H1 (cell line): Measurements from ENCODE around the gene GBF1. TPM values are rescaled to one million over a fixed set of nuclear protein-coding genes. Genes with fewer than 3 reads are reported as not detected.

Source experiments
- CTCF ChIA-PET: fragments of 300-600 bp; sonication (Branson Sonifier 250); formaldehyde crosslinking; loops from one replicate; lab custom pipeline; 2021; ENCODE audit not compliant: partially characterized antibody; lab: Charles Lee
- POLR2A ChIA-PET: fragments of 300-600 bp; sonication (Branson Sonifier 250); formaldehyde crosslinking; loops from one replicate; lab custom pipeline; 2021; ENCODE audit warnings: inconsistent platforms; ENCODE audit not compliant: partially characterized antibody; lab: Charles Lee
- DNase-seq, 2 experiments: peaks; one replicate each; pipeline versions ENCODE4 v3.0.0 to v3.0.0-alpha.2; 2010 to 2022; ENCODE audit warnings: low spot score in 2 of 2, low read depth in 1 of 2, mixed read lengths in 1 of 2
- FAIRE-seq: peaks from 2 replicates; lab custom pipeline; 2011; peaks lifted over from hg19 to GRCh38; lab: Jason Lieb, UNC
- H2AFZ ChIP-seq: 2 replicates; pipeline ENCODE4 v1.8.1; 2012; ENCODE audit warnings: low read length, inconsistent platforms
- H2AK5ac ChIP-seq: 2 replicates; pipeline ENCODE4 v1.6.1; 2013; ENCODE audit warnings: low read depth, low read length
- H2BK120ac ChIP-seq: replicated peaks from 2 replicates; pipeline ENCODE3; 2013; ENCODE audit warnings: low read depth, low read length, inconsistent platforms
- H2BK12ac ChIP-seq: 2 replicates; pipeline ENCODE4 v1.6.1; 2013; ENCODE audit warnings: low read depth, low read length
- H2BK15ac ChIP-seq: 2 replicates; pipeline ENCODE4 v1.6.1; 2013; ENCODE audit warnings: low read length
- H2BK20ac ChIP-seq: 2 replicates; pipeline ENCODE4 v1.6.1; 2013; ENCODE audit warnings: low read length
- H2BK5ac ChIP-seq: 2 replicates; pipeline ENCODE4 v1.6.1; 2013; ENCODE audit warnings: low read depth, low read length
- H3K14ac ChIP-seq: 2 replicates; pipeline ENCODE4 v1.6.1; 2013; ENCODE audit warnings: inconsistent platforms; ENCODE audit not compliant: insufficient read length
- H3K18ac ChIP-seq: 2 replicates; pipeline ENCODE4 v1.6.1; 2013; ENCODE audit warnings: low read length; ENCODE audit errors: extremely low read depth
- H3K23ac ChIP-seq: 2 replicates; pipeline ENCODE4 v1.6.1; 2013; ENCODE audit warnings: inconsistent platforms; ENCODE audit not compliant: insufficient read length
- H3K23me2 ChIP-seq: 2 replicates; pipeline ENCODE4 v1.6.1; 2013; ENCODE audit warnings: low read depth, low read length
- H3K27ac ChIP-seq: 2 replicates; pipeline ENCODE4 v1.6.1; 2011; ENCODE audit warnings: low read depth, low read length, inconsistent platforms
- H3K27me3 ChIP-seq, 4 experiments: replicated peaks in 1 of 4; 1 replicate in 1 of 4; 2 replicates in 3 of 4; pipeline versions ENCODE4 v1.6.1 to v1.8.1; 2011 to 2013; ENCODE audit warnings: low read length in 3 of 4, mild to moderate bottlenecking in 3 of 4, inconsistent platforms in 2 of 4, mixed read lengths in 2 of 4, moderate library complexity in 1 of 4; ENCODE audit not compliant: control insufficient read depth in 3 of 4, insufficient read depth in 3 of 4; ENCODE audit errors: extremely low read depth in 1 of 4
- H3K36me3 ChIP-seq, 4 experiments: 2 replicates each; pipeline versions ENCODE4 v1.6.1 to v1.8.1; 2011 to 2013; ENCODE audit warnings: mild to moderate bottlenecking in 4 of 4, low read length in 3 of 4, moderate library complexity in 2 of 4, control low read depth in 1 of 4, inconsistent platforms in 1 of 4; ENCODE audit not compliant: insufficient read depth in 4 of 4, control insufficient read depth in 2 of 4
- H3K4ac ChIP-seq: replicated peaks from 2 replicates; pipeline ENCODE3; 2013; ENCODE audit warnings: low read length, low read depth, mixed read lengths, inconsistent platforms; ENCODE audit not compliant: insufficient read length
- H3K4me1 ChIP-seq, 4 experiments: replicated peaks in 1 of 4; 1 replicate in 1 of 4; 2 replicates in 3 of 4; pipeline versions ENCODE4 v1.6.1 to v1.8.1; 2011 to 2013; ENCODE audit warnings: low read length in 3 of 4, inconsistent platforms in 2 of 4, mixed read lengths in 1 of 4; ENCODE audit not compliant: insufficient read depth in 4 of 4, control insufficient read depth in 3 of 4
- H3K4me2 ChIP-seq, 2 experiments: 2 replicates each; pipeline versions ENCODE4 v1.6.1 to v1.8.1; 2011 to 2013; ENCODE audit warnings: low read depth in 2 of 2, low read length in 2 of 2, control low read depth in 1 of 2, inconsistent platforms in 1 of 2, mild to moderate bottlenecking in 1 of 2; ENCODE audit not compliant: insufficient read depth in 1 of 2
- H3K4me3 ChIP-seq, 4 experiments: fragments of 200-600, 300-600 bp in 1 of 4; sonication (generic), shearing (Covaris generic), sonication (Bioruptor Twin) in 1 of 4; 2 replicates each; pipeline versions ENCODE4 v1.5.1 to v1.8.1; 2011 to 2016; ENCODE audit warnings: low read length in 4 of 4, low read depth in 3 of 4, control low read depth in 2 of 4, inconsistent platforms in 2 of 4, mild to moderate bottlenecking in 2 of 4, mixed read lengths in 1 of 4, moderate library complexity in 1 of 4; ENCODE audit not compliant: insufficient read depth in 2 of 4; ENCODE audit errors: extremely low read depth in 1 of 4
- H3K56ac ChIP-seq: replicated peaks from 2 replicates; pipeline ENCODE3; 2013; ENCODE audit warnings: low read depth, mild to moderate bottlenecking, mixed read lengths, low read length, inconsistent platforms; ENCODE audit not compliant: insufficient read length
- H3K79me1 ChIP-seq: 2 replicates; pipeline ENCODE4 v1.6.1; 2013; ENCODE audit warnings: low read depth, low read length, control low read depth
- H3K79me2 ChIP-seq, 2 experiments: 2 replicates each; pipeline versions ENCODE4 v1.6.1 to v1.8.1; 2012 to 2013; ENCODE audit warnings: low read length in 2 of 2, mild to moderate bottlenecking in 2 of 2, inconsistent platforms in 1 of 2; ENCODE audit not compliant: insufficient read depth in 2 of 2, control insufficient read depth in 1 of 2
- H3K9ac ChIP-seq, 4 experiments: replicated peaks in 1 of 4; 1 replicate in 1 of 4; 2 replicates in 3 of 4; pipeline versions ENCODE4 v1.6.1 to v1.8.1; 2011 to 2013; ENCODE audit warnings: low read depth in 3 of 4, low read length in 3 of 4, control low read depth in 2 of 4, mild to moderate bottlenecking in 2 of 4, moderate library complexity in 2 of 4, inconsistent platforms in 1 of 4; ENCODE audit errors: extremely low read depth in 1 of 4
- H3K9me3 ChIP-seq, 2 experiments: 2 replicates each; pipeline versions ENCODE4 v1.6.1 to v1.8.1; 2012 to 2013; ENCODE audit warnings: mild to moderate bottlenecking in 2 of 2, moderate library complexity in 2 of 2, control low read depth in 1 of 2, inconsistent platforms in 1 of 2, low read depth in 1 of 2, low read length in 1 of 2, mixed read lengths in 1 of 2; ENCODE audit not compliant: insufficient read depth in 2 of 2
- H4K20me1 ChIP-seq, 2 experiments: replicated peaks in 1 of 2; 2 replicates each; pipeline versions ENCODE3 to v1.8.1; 2011 to 2013; ENCODE audit warnings: inconsistent platforms in 2 of 2, low read length in 2 of 2, mild to moderate bottlenecking in 1 of 2; ENCODE audit not compliant: insufficient read depth in 2 of 2, control insufficient read depth in 1 of 2
- H4K5ac ChIP-seq: 2 replicates; pipeline ENCODE4 v1.6.1; 2013; ENCODE audit warnings: low read length, low read depth, mixed read lengths, inconsistent platforms; ENCODE audit not compliant: insufficient read length
- H4K8ac ChIP-seq: 2 replicates; pipeline ENCODE4 v1.8.0; 2013; ENCODE audit warnings: mild to moderate bottlenecking, moderate library complexity, low read length, inconsistent platforms; ENCODE audit not compliant: insufficient read depth; ENCODE audit errors: extremely low read depth
- H4K91ac ChIP-seq: replicated peaks from 2 replicates; pipeline ENCODE3; 2013; ENCODE audit warnings: low read length, mixed read lengths, inconsistent platforms; ENCODE audit not compliant: insufficient read length
- CBX8 ChIP-seq: fragments of 300-800, 300-1000 bp; sonication (generic); IDR thresholded peaks from 2 replicates; pipeline ENCODE4 v1.7.1; 2016; ENCODE audit warnings: low read depth, low read length, borderline replicate concordance
- TCF12 ChIP-seq: IDR thresholded peaks from 2 replicates; pipeline ENCODE4 v1.6.1; 2011; ENCODE audit warnings: low read depth, mild to moderate bottlenecking, low read length
- WGBS, 2 experiments: shearing (Covaris generic) in 1 of 2; methylation state at CpG; one replicate each; pipeline versions ENCODE4 v1.1.6 to v1.1.7; 2013 to 2015; ENCODE audit warnings: low lambda C conversion rate in 2 of 2, mixed read lengths in 2 of 2, inconsistent platforms in 1 of 2, low coverage in 1 of 2, missing lambda C conversion rate in 1 of 2; ENCODE audit not compliant: insufficient replicate concordance in 2 of 2, insufficient coverage in 1 of 2, insufficient read length in 1 of 2; ENCODE audit errors: extremely low coverage in 1 of 2, missing lambda C conversion rate in 1 of 2; 5-methylcytosine and 5-hydroxymethylcytosine counted together
- polyA plus RNA-seq, 7 experiments: library from polyadenylated mRNA; depleted of rRNA in 3 of 7; stranded (reverse) in 5 of 7; unstranded in 2 of 7; fragments of >200 nt in 5 of 7; fragments of 200-250 nt in 2 of 7; gene quantifications; 1 replicate in 5 of 7; 2 replicates in 1 of 7; 4 replicates in 1 of 7; pipeline versions ENCODE4 v1.2.1 to v1.2.3, GENCODE V29; 2011 to 2013; ENCODE audit warnings: missing spikeins in 2 of 7, mixed read lengths in 2 of 7
- total RNA-seq: library from RNA; stranded (reverse); fragmentation: NEBNext Ultra II Directional; extraction: Animal tissue kit (Norgen Biotek cat#: 25700); gene quantifications from 2 replicates; pipeline ENCODE4 v1.2.1, GENCODE V29; 2021

The GBF1 gene
- total and polyA plus RNA-seq, 2 of the 8 experiments (the other 6 are each of a cell fraction or from before 2014, with no cell fraction given), result 11.0 to 25.5 TPM

DNA sequence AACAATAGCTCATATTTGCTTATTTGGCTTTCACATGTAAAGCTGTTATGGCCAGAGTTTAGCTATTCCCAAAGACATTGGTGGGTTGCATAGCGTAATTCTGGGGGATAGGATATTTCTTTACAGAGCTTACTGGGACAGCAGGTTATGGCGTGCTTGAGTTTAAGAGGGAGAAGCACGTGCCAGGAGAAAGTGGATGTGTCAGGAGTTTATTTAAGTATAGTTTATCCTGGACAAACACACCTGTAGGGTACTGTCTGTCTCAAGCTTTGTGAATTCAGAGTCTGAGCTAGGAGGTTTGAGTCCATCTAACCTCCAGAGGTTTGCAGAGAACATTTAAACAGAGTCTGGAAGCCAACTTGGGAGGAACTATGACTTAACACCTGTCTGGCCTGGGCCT, 21.3 kb downstream of the GBF1 start:
- Histone ChIP-seq H2BK120ac (no peak overlapping the region), H3K18ac (no peak overlapping the region), H3K79me2 (no peaks in the 10 kb centered on the region), H2BK15ac (no peak overlapping the region), H3K27me3 (no peaks in the 10 kb centered on the region), H2AFZ (no peak overlapping the region), H4K5ac (no peak overlapping the region), H3K79me1 (no peaks in the 10 kb centered on the region; the same call in 1 of the 2 replicates), H2BK20ac (no peak overlapping the region), H3K23ac (no peak overlapping the region), H3K9me3 (no peaks in the 10 kb centered on the region), H4K8ac (no peak overlapping the region), H3K14ac (no peak overlapping the region), H3K4me3 (no peak overlapping the region), H3K4me1 (no peaks in the 10 kb centered on the region), H3K36me3 (peaks cover 0 to 2% (median 0%) of the 10 kb centered on the region in 4 experiments; a peak in 2 of 8 replicates), H4K91ac (no peak overlapping the region), H3K23me2 (no peaks in the 10 kb centered on the region), H3K4ac (no peak overlapping the region), H2BK12ac (no peak overlapping the region), H2BK5ac (no peak overlapping the region), H3K27ac (no peak overlapping the region), H3K56ac (no peak overlapping the region), H2AK5ac (no peak overlapping the region), H4K20me1 (peaks cover 4 to 6% of the 10 kb centered on the region in 2 experiments), H3K4me2 (no peak overlapping the region), H3K9ac (no peak overlapping the region)
- CTCF ChIA-PET, result interaction anchor here (0.8 to 7.0 kb wide), 11 partner anchors 9 to 85 kb away, joined by 3 to 35 read pairs (median 4); no protein-coding TSS in a partner anchor
- FAIRE-seq (no peak), DNase-seq (no peak)
- POLR2A ChIA-PET, result interaction anchor here (1.2 kb wide), 1 partner anchor 11 kb away, joined by 3 read pairs; no protein-coding TSS in a partner anchor
- WGBS, 2 experiments, result 94% methylated on average over 3 of the region's 3 CpGs; no CpG with 5 or more reads in 1 of the 2 experiments
- TF ChIP-seq TCF12 (no peak), CBX8 (no peak)
